HCT116 (cell line): Measurements from ENCODE around the gene HTR1A. TPM values are rescaled to one million over a fixed set of nuclear protein-coding genes. Genes with fewer than 3 reads are reported as not detected.

Source experiments
- ELF1 ChIP-seq: IDR thresholded peaks from 2 replicates; pipeline ENCODE4 v1.6.1; 2012; ENCODE audit warnings: low read depth, borderline replicate concordance
- FOSL1 ChIP-seq: IDR thresholded peaks from 2 replicates; pipeline ENCODE4 v1.6.1; 2012; ENCODE audit warnings: low read depth
- MAX ChIP-seq: IDR thresholded peaks from 2 replicates; pipeline ENCODE4 v1.6.1; 2012
- RAD21 ChIP-seq: IDR thresholded peaks from 2 replicates; pipeline ENCODE4 v1.6.1; 2012; ENCODE audit warnings: low read depth, mild to moderate bottlenecking
- total RNA-seq: library from RNA; stranded (reverse); gene quantifications from one replicate; pipeline ENCODE4 v1.2.1, GENCODE V29; 2021; ENCODE audit not compliant: unreplicated experiment
- TF ChIP-seq, protein P1 (sequence below), 3 experiments: fragments of 200-600 bp in 1 of 3; sonication (generic) in 1 of 3; IDR thresholded peaks in 2 of 3; conservative IDR thresholded peaks in 1 of 3; 2 replicates each; pipeline ENCODE4 v1.5.1; 2012 to 2017; ENCODE audit warnings: low read depth in 2 of 3, low read length in 2 of 3, antibody characterized with exemption in 1 of 3, borderline replicate concordance in 1 of 3, control low read depth in 1 of 3, mild to moderate bottlenecking in 1 of 3, mixed read lengths in 1 of 3, mixed run types in 1 of 3, moderate library complexity in 1 of 3; ENCODE audit not compliant: insufficient read depth in 1 of 3

HTR1A gene
- total RNA-seq, 1 experiment from 2014 or later = not detected

DNA sequence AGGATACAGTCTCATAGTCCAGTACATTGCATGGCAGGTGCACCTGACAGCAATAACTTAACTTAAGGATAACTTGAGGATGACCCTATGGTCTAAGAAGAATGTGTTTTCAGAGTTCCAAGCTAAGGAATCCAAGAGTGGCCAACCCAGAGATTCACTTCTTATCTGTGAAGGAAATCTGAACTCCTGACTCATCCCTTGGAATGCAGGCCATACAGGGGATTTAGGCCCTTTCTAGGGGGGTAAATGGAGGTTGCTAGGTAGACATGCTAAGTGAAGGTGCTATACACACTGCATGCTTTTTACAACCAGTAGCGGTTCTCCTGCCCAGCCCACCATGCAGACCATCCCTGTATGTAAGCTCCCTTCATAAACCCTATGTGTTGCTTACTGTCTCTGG is 50.4 kb downstream of the HTR1A start (continued):
- TF ChIP-seq MAX (no peak), RAD21 (no peak), FOSL1 (no peak), ELF1 (no peak)
- TF ChIP-seq, protein P1, sequence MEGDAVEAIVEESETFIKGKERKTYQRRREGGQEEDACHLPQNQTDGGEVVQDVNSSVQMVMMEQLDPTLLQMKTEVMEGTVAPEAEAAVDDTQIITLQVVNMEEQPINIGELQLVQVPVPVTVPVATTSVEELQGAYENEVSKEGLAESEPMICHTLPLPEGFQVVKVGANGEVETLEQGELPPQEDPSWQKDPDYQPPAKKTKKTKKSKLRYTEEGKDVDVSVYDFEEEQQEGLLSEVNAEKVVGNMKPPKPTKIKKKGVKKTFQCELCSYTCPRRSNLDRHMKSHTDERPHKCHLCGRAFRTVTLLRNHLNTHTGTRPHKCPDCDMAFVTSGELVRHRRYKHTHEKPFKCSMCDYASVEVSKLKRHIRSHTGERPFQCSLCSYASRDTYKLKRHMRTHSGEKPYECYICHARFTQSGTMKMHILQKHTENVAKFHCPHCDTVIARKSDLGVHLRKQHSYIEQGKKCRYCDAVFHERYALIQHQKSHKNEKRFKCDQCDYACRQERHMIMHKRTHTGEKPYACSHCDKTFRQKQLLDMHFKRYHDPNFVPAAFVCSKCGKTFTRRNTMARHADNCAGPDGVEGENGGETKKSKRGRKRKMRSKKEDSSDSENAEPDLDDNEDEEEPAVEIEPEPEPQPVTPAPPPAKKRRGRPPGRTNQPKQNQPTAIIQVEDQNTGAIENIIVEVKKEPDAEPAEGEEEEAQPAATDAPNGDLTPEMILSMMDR (IDR thresholded peaks at IDR 0.05 in 2 of 3, conservative IDR thresholded peaks at IDR 0.05 in 1 of 3; ENCODE audit: borderline replicate concordance in 1 of 3, insufficient read depth in 1 of 3, low read depth in 2 of 3, low read length in 2 of 3) = no peak

Other genes with a start within 250 kb of the HTR1A start
- gene RNF180, start 203.4 kb upstream of the HTR1A start, total RNA-seq = not detected